GM12878 (cell line): Measurements from ENCODE around the gene RARB.

ENCODE experiments used
- CTCF ChIP-seq, 3 experiments: IDR thresholded peaks in 2 of 3; conservative IDR thresholded peaks in 1 of 3; 2 replicates each; pipeline ENCODE4 v1.5.1; 2011; ENCODE audit warnings: low read depth in 3 of 3, low read length in 3 of 3, mild to moderate bottlenecking in 3 of 3, control low read depth in 2 of 3, moderate library complexity in 2 of 3, inconsistent platforms in 1 of 3, mixed read lengths in 1 of 3; ENCODE audit not compliant: control insufficient read depth in 2 of 3, insufficient read depth in 1 of 3; ENCODE audit errors: extremely low read depth in 1 of 3
- EZH2 ChIP-seq: IDR thresholded peaks from 2 replicates; pipeline ENCODE4 v1.6.1; 2012; ENCODE audit warnings: low read depth, mild to moderate bottlenecking, control low read depth, inconsistent platforms, low read length, borderline replicate concordance; ENCODE audit not compliant: control insufficient read depth
- GATAD2B ChIP-seq: fragments of 450-650 bp; conservative IDR thresholded peaks from 2 replicates; pipeline ENCODE4 v1.6.1; 2017; ENCODE audit warnings: low read depth, mild to moderate bottlenecking, moderate library complexity
- JUND ChIP-seq: IDR thresholded peaks from 2 replicates; pipeline ENCODE4 v1.6.1; 2012; ENCODE audit warnings: low read depth, mild to moderate bottlenecking, low read length, improper control_type of control experiment, moderate library complexity
- MYC ChIP-seq: IDR thresholded peaks from 2 replicates; pipeline ENCODE4 v1.6.1; 2011; ENCODE audit warnings: mild to moderate bottlenecking, low read length, moderate library complexity, inconsistent platforms; ENCODE audit not compliant: insufficient read depth, insufficient replicate concordance, insufficient read length, severe bottlenecking
- POLR2A ChIP-seq: IDR thresholded peaks from 2 replicates; pipeline ENCODE4 v1.6.1; 2011; ENCODE audit warnings: low read depth, mild to moderate bottlenecking, low read length
- POLR2AphosphoS2 ChIP-seq: IDR thresholded peaks from 2 replicates; pipeline ENCODE4 v1.6.1; 2011; ENCODE audit warnings: low read depth, mild to moderate bottlenecking, low read length, improper control_type of control experiment, moderate library complexity
- POLR2AphosphoS5 ChIP-seq: IDR thresholded peaks from 2 replicates; pipeline ENCODE4 v1.6.1; 2011; ENCODE audit warnings: mild to moderate bottlenecking, low read length, inconsistent platforms
- RAD21 ChIP-seq: IDR thresholded peaks from 2 replicates; pipeline ENCODE4 v1.6.1; 2011; ENCODE audit warnings: mild to moderate bottlenecking, low read depth, low read length, moderate library complexity; ENCODE audit not compliant: insufficient read depth
- SMC3 ChIP-seq: IDR thresholded peaks from 2 replicates; pipeline ENCODE4 v1.6.1; 2011; ENCODE audit warnings: low read length, improper control_type of control experiment, borderline replicate concordance
- TAF1 ChIP-seq: IDR thresholded peaks from 2 replicates; pipeline ENCODE4 v1.6.1; 2011; ENCODE audit warnings: mild to moderate bottlenecking, low read depth, low read length, borderline replicate concordance
- YBX1 ChIP-seq: fragments of 450-650 bp; IDR thresholded peaks from 2 replicates; pipeline ENCODE4 v1.6.1; 2016; ENCODE audit warnings: antibody characterized with exemption

- TF ChIP-seq EZH2 (no peak), CTCF (IDR thresholded peaks at IDR 0.05 in 2 of 3, conservative IDR thresholded peaks at IDR 0.05 in 1 of 3; ENCODE audit: control insufficient read depth in 2 of 3, extremely low read depth in 1 of 3, insufficient read depth in 1 of 3, low read depth in 3 of 3, low read length in 3 of 3) (no peak), RAD21 (no peak), SMC3 (no peak), POLR2A (no peak), YBX1 (no peak), TAF1 (no peak), JUND (no peak), MYC (no peak), POLR2AphosphoS5 (no peak), POLR2AphosphoS2 (no peak), GATAD2B (no peak)
Measured at GRCh38 chr3:25438791-25439555, 10.9 kb downstream of the RARB start.
